Peyer's patch (tissue), 4 donors: ENCODE results near the gene FLT1.

ENCODE experiments used
- POLR2A ChIP-seq, 2 donors: fragments of 450-650 bp; IDR thresholded peaks; one replicate each; pipeline ENCODE4 v1.5.1; 2017; ENCODE audit warnings: antibody characterized with exemption in 2 of 2, mild to moderate bottlenecking in 2 of 2, moderate library complexity in 2 of 2
- TF ChIP-seq, protein P1 (sequence below), 6 experiments: fragments of 450-650 bp in 4 of 6; fragments of 200-600 bp in 2 of 6; sonication (generic) in 1 of 6; IDR thresholded peaks; one replicate each; pipeline ENCODE4 v1.5.1; 2017 to 2019; ENCODE audit warnings: antibody characterized with exemption in 6 of 6, mild to moderate bottlenecking in 3 of 6, moderate library complexity in 1 of 6

- TF ChIP-seq, protein P1, sequence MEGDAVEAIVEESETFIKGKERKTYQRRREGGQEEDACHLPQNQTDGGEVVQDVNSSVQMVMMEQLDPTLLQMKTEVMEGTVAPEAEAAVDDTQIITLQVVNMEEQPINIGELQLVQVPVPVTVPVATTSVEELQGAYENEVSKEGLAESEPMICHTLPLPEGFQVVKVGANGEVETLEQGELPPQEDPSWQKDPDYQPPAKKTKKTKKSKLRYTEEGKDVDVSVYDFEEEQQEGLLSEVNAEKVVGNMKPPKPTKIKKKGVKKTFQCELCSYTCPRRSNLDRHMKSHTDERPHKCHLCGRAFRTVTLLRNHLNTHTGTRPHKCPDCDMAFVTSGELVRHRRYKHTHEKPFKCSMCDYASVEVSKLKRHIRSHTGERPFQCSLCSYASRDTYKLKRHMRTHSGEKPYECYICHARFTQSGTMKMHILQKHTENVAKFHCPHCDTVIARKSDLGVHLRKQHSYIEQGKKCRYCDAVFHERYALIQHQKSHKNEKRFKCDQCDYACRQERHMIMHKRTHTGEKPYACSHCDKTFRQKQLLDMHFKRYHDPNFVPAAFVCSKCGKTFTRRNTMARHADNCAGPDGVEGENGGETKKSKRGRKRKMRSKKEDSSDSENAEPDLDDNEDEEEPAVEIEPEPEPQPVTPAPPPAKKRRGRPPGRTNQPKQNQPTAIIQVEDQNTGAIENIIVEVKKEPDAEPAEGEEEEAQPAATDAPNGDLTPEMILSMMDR (IDR thresholded peaks at IDR 0.05) = no peak
- no peak for TF ChIP-seq POLR2A (IDR thresholded peaks at IDR 0.05)
Measured at GRCh38 chr13:28473044-28473443, 21.9 kb downstream of the FLT1 start.
